OCI-LY7 (cell line): Measurements from ENCODE around the gene APOBEC3A. TPM values are rescaled to one million over a fixed set of nuclear protein-coding genes. Genes with fewer than 3 reads are reported as not detected.

Source experiments
- BruUV-seq: library from RNA; stranded (reverse); fragments of 400-500 nt; replicated peaks from 2 replicates; lab custom pipeline; 2021; lab: Mats Ljungman, UMichigan
- CTCF ChIA-PET: fragments of 300-600 bp; sonication (Branson Sonifier 250); formaldehyde crosslinking; loops from one replicate; lab custom pipeline; 2022; ENCODE audit warnings: antibody characterized with exemption; ENCODE audit not compliant: unreplicated experiment; lab: Charles Lee
- POLR2A ChIA-PET: fragments of 300-600 bp; sonication (Branson Sonifier 250); formaldehyde crosslinking; loops from one replicate; lab custom pipeline; 2022; ENCODE audit warnings: antibody characterized with exemption; lab: Charles Lee
- DNase-seq: peaks from one replicate; pipeline ENCODE4 v3.0.0-alpha.2; 2015; ENCODE audit warnings: low spot score
- H2AFZ ChIP-seq: fragments of 200-600 bp; sonication (generic), shearing (Covaris generic); 2 replicates; pipeline ENCODE4 v1.6.1; 2014; ENCODE audit warnings: mild to moderate bottlenecking, antibody characterized with exemption, low read length, moderate library complexity
- H3K27ac ChIP-seq: fragments of 200-600 bp; sonication (generic); 2 replicates; pipeline ENCODE4 v1.5.1; 2014; ENCODE audit warnings: mixed run types, low read depth, mild to moderate bottlenecking, moderate library complexity, low read length, inconsistent platforms; ENCODE audit not compliant: poor library complexity, severe bottlenecking
- H3K36me3 ChIP-seq: fragments of 200-600 bp; sonication (generic); 2 replicates; pipeline ENCODE4 v1.6.1; 2014; ENCODE audit warnings: mild to moderate bottlenecking, antibody characterized with exemption, low read length, moderate library complexity, mixed read lengths; ENCODE audit not compliant: insufficient read depth
- H3K4me1 ChIP-seq: fragments of 200-600 bp; sonication (generic); 2 replicates; pipeline ENCODE4 v1.5.1; 2014; ENCODE audit warnings: mild to moderate bottlenecking, low read length; ENCODE audit not compliant: insufficient read depth, poor library complexity, severe bottlenecking
- H3K4me2 ChIP-seq: fragments of 200-600 bp; sonication (generic); 2 replicates; pipeline ENCODE4 v1.6.1; 2014; ENCODE audit warnings: mild to moderate bottlenecking, low read length
- H3K4me3 ChIP-seq: fragments of 200-600 bp; sonication (generic); 2 replicates; pipeline ENCODE4 v1.5.1; 2014; ENCODE audit warnings: mild to moderate bottlenecking, low read depth, low read length; ENCODE audit not compliant: poor library complexity, severe bottlenecking
- H3K79me2 ChIP-seq: fragments of 200-600 bp; sonication (generic); 2 replicates; pipeline ENCODE4 v1.6.1; 2016; ENCODE audit warnings: low read depth, mild to moderate bottlenecking, low read length, moderate library complexity, mixed read lengths; ENCODE audit not compliant: insufficient read depth
- H3K9me2 ChIP-seq: fragments of 200-600 bp; sonication (generic); 2 replicates; pipeline ENCODE4 v1.6.1; 2016; ENCODE audit warnings: mild to moderate bottlenecking, low read length, mixed read lengths; ENCODE audit not compliant: insufficient read depth
- H3K9me3 ChIP-seq: fragments of 200-600 bp; sonication (generic); 2 replicates; pipeline ENCODE4 v1.6.1; 2014; ENCODE audit warnings: mild to moderate bottlenecking, mixed run types, low read length, mixed read lengths
- H4K20me1 ChIP-seq: fragments of 200-600 bp; sonication (generic); 2 replicates; pipeline ENCODE4 v1.6.1; 2014; ENCODE audit warnings: mild to moderate bottlenecking, antibody characterized with exemption, low read length, moderate library complexity, mixed read lengths; ENCODE audit not compliant: insufficient read depth
- EZH2phosphoT487 ChIP-seq: fragments of 200-600 bp; sonication (generic); IDR thresholded peaks from 2 replicates; pipeline ENCODE4 v1.6.1; 2018; ENCODE audit warnings: low read depth, borderline replicate concordance, mild to moderate bottlenecking, mixed run types, antibody characterized with exemption, low read length, moderate library complexity, mixed read lengths
- intact Hi-C: fragments of 100-400 bp; cut with micrococcal nuclease; formaldehyde crosslinking; loops from one replicate; pipeline ENCODE4 v1.10.0; 2022; ENCODE audit not compliant: unreplicated experiment
- total RNA-seq, 2 experiments: library from RNA; depleted of rRNA in 1 of 2; stranded (reverse); fragments of >200 nt in 1 of 2; shearing (Covaris generic) in 1 of 2; gene quantifications; 2 replicates each; pipeline ENCODE4 v1.2.3, GENCODE V29; 2014 to 2022
- TF ChIP-seq, protein P1 (sequence below): fragments of 200-600 bp; sonication (generic); conservative IDR thresholded peaks from 2 replicates; pipeline ENCODE4 v1.5.1; 2014; ENCODE audit warnings: mild to moderate bottlenecking, antibody characterized with exemption, low read length, moderate library complexity, mixed read lengths

Gene APOBEC3A
- total RNA-seq, 2 experiments from 2014 or later, result not detected

DNA sequence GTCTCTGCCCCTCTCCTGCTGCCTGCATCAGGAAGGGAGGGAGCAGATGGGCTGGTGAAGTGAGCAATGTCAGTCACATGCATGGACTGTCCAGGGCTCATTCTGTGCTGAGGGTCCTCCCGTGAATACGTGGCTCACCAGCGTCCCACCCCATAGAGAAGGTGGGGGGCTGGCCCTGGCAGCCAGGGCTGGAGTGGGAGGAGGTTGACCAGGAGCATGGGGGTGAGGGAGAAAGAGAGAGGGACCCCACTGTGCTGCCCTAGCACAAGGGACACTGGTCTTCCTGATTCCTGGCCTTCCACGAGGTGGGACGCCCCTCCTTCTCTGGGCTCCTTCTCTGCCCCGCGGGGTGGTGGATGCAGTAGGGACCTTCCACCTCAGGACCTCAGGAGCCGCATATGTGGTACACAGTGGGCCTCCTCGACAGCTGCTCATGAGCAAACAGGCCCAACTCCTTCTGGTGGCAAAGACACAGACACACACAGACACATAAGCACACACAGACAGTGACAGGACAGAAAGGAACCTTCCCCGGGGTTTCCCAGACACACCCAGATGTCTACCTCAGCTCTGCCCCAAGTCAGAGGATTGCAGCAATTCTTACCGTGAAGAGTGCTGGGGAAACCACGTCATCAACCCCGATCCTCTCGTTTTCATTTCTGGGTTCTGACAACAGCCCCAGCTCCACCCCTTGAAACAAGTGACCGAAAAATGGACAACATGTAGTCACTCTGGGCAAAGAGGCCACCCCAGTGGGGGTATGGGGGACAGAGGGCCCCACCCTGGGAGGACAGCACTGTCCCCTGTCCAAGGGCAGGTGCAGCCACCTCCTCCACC lies 3.6 kb upstream of the APOBEC3A start:
- no peak overlapping the region for H2AFZ ChIP-seq
- H3K4me3 ChIP-seq, result no peak overlapping the region
- no peaks in the 10 kb centered on the region for H3K36me3 ChIP-seq
- H3K27ac ChIP-seq, result no peak overlapping the region
- TF ChIP-seq, protein P1, sequence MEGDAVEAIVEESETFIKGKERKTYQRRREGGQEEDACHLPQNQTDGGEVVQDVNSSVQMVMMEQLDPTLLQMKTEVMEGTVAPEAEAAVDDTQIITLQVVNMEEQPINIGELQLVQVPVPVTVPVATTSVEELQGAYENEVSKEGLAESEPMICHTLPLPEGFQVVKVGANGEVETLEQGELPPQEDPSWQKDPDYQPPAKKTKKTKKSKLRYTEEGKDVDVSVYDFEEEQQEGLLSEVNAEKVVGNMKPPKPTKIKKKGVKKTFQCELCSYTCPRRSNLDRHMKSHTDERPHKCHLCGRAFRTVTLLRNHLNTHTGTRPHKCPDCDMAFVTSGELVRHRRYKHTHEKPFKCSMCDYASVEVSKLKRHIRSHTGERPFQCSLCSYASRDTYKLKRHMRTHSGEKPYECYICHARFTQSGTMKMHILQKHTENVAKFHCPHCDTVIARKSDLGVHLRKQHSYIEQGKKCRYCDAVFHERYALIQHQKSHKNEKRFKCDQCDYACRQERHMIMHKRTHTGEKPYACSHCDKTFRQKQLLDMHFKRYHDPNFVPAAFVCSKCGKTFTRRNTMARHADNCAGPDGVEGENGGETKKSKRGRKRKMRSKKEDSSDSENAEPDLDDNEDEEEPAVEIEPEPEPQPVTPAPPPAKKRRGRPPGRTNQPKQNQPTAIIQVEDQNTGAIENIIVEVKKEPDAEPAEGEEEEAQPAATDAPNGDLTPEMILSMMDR, result no peak
- no peak for TF ChIP-seq EZH2phosphoT487
- no peaks in the 10 kb centered on the region for H3K9me2 ChIP-seq
- no peaks in the 10 kb centered on the region for H4K20me1 ChIP-seq
- no peaks in the 10 kb centered on the region for H3K79me2 ChIP-seq
- no TSS peak for BruUV-seq
- H3K4me1 ChIP-seq, result no peaks in the 10 kb centered on the region
- no peak overlapping the region for H3K4me2 ChIP-seq
- no peaks in the 10 kb centered on the region for H3K9me3 ChIP-seq
- DNase-seq, result no peak
- ChIA-PET POLR2A (no interaction called here), CTCF (no interaction called here)
- intact Hi-C loops, result no loop called here

DNA sequence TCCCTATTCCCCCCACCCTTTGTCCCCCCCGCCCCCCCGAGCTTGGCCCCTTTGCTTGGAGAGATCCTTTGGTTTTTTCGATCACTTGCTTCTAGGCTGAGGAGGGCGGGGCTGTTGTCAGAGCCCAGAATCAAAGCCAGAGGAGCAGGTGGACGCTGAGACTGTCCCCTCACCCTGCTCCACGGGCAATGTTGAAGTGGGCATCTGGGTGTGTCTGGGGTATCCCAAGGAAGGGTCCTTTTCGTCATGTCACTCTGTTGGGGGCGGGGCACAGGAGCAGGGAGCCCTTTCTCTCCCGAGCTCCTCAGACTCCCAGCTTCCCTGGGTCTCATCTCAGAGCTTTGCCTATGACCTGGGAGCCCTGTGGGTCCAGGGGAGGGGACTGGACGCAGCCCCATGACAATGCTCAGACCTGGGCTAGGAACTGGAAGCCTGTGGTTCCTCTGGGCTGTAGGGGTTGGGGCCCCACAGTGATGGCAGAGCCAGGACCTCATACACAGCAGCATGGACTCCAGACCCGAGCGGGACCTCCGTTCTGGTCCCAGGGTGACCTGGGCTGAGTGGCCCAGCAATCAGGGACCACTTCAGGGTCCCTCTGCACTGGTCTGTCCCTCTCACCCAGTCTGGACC lies 2.9 kb upstream of the APOBEC3A start:
- Histone ChIP-seq H3K9me2 (no peaks in the 10 kb centered on the region), H3K9me3 (no peaks in the 10 kb centered on the region), H4K20me1 (no peaks in the 10 kb centered on the region), H3K4me2 (no peak overlapping the region), H3K36me3 (no peaks in the 10 kb centered on the region), H3K27ac (no peak overlapping the region), H2AFZ (no peak overlapping the region), H3K4me1 (peaks cover 1% of the 10 kb centered on the region), H3K79me2 (no peaks in the 10 kb centered on the region), H3K4me3 (no peak overlapping the region)
- intact Hi-C loops, result no loop called here
- TF ChIP-seq EZH2phosphoT487, result no peak
- TF ChIP-seq, protein P1, result no peak
- POLR2A ChIA-PET, result no interaction called here
- CTCF ChIA-PET, result no interaction called here
- DNase-seq, result no peak
- no TSS peak for BruUV-seq
